Measurements from ENCODE around the gene C5orf63.
"Not testable (repeated sequence)": the region's sequence is repeated elsewhere in the genome, so short reads cannot be mapped to it uniquely, and the experiment has no call there.

C5orf63 gene

GRCh38 chr5:127005282-127005681, 68.0 kb downstream of the C5orf63 start:
- DNase-seq, result not testable (repeated sequence)

GRCh38 chr5:127004721-127005120, 68.6 kb downstream of the C5orf63 start:
- no peak for DNase-seq

GRCh38 chr5:127003798-127004495, 69.4 kb downstream of the C5orf63 start:
- DNase-seq, result peak; percentile 70

- DNase-seq, result no peak
Measured at GRCh38 chr5:127002390-127002789, 70.9 kb downstream of the C5orf63 start.

- peak; percentile 36 for DNase-seq
Measured at GRCh38 chr5:127001621-127002296, 71.5 kb downstream of the C5orf63 start.

Measured in NCI-H69 (cell line).